HEK293T (cell line): ENCODE measurements around the gene TMTC4.

Experiments used
- ARNT ChIP-seq: fragments of 450-650 bp; IDR thresholded peaks from 2 replicates; pipeline ENCODE4 v1.6.1; 2017; ENCODE audit warnings: mild to moderate bottlenecking
- BHLHE40 ChIP-seq: fragments of 450-650 bp; IDR thresholded peaks from 2 replicates; pipeline ENCODE4 v1.6.1; 2016; ENCODE audit warnings: mild to moderate bottlenecking, moderate library complexity, borderline replicate concordance

GRCh38 chr13:100636004-100636403, 38.6 kb downstream of the TMTC4 start:
- no peak for TF ChIP-seq ARNT
- no peak for TF ChIP-seq BHLHE40
